Measurements from ENCODE around the gene PDIA6. TPM values are rescaled to one million over a fixed set of nuclear protein-coding genes. Genes with fewer than 3 reads are reported as not detected.

Gene PDIA6
- total and polyA plus RNA-seq, 4 donors: 159 to 348 (median 246) TPM

- Histone ChIP-seq H3K9ac (ENCODE audit: low read depth in 1 of 2, low read length in 2 of 2) (no peak overlapping the region), H3K27ac (ENCODE audit: low read depth in 1 of 2, low read length in 2 of 2) (no peak overlapping the region), H3K4me1 (ENCODE audit: control insufficient read depth in 4 of 4, insufficient read depth in 4 of 4, low read length in 3 of 4) (peaks cover 0 to 2% (median 0%) of the 10 kb centered on the region in 4 donors), H3K27me3 (ENCODE audit: control insufficient read depth in 4 of 4, insufficient read depth in 4 of 4, low read length in 3 of 4) (no peaks in the 10 kb centered on the region), H3K9me3 (ENCODE audit: control insufficient read depth in 4 of 4, low read length in 3 of 4) (no peaks in the 10 kb centered on the region), H3K36me3 (ENCODE audit: control insufficient read depth in 4 of 4, insufficient read depth in 3 of 4, low read depth in 1 of 4, low read length in 3 of 4) (no peaks in the 10 kb centered on the region), H3K4me3 (ENCODE audit: low read depth in 1 of 3, low read length in 3 of 3) (no peak overlapping the region)
- no peak for DNase-seq (ENCODE audit: low spot score)
- 91% methylated on average over 4 of the region's 4 CpGs for WGBS
- TF ChIP-seq HNF4G (IDR thresholded peaks at IDR 0.05): no peak
- TF ChIP-seq YY1 (IDR thresholded peaks at IDR 0.05): no peak
- TF ChIP-seq TAF1 (conservative IDR thresholded peaks at IDR 0.05): no peak
- TF ChIP-seq FOXA1 (IDR thresholded peaks at IDR 0.05): no peak
- no peak for TF ChIP-seq JUND (IDR thresholded peaks at IDR 0.05)
- no peak for TF ChIP-seq RXRA (IDR thresholded peaks at IDR 0.05)
- TF ChIP-seq, protein P1, sequence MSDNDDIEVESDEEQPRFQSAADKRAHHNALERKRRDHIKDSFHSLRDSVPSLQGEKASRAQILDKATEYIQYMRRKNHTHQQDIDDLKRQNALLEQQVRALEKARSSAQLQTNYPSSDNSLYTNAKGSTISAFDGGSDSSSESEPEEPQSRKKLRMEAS (IDR thresholded peaks at IDR 0.05): no peak
- TF ChIP-seq SP1 (IDR thresholded peaks at IDR 0.05): no peak
- TF ChIP-seq GABPA (IDR thresholded peaks at IDR 0.05 in 1 of 2, conservative IDR thresholded peaks at IDR 0.05 in 1 of 2): no peak
These were observed 36.0 kb upstream of the PDIA6 start for GRCh38 chr2:10848541-10848940.

DNA sequence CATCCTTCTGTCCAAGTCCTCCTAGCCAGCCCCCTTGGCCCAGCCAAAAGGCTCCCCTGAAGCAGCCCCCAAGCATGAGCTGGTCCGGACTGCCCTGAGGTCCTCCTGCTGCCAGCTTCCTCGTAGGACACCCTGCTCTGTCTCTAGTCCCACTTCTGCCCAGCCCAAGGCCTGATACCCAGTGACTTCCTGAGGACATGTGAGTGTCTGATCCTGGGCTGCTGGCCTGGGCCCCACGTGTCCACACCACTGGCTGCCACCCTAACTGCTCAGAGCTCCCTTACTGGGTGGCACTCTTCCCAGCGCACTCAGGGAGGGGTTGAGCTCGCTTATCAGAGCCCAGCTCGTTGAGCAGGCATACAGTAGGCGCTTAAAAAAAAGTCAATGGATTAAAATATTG is 34.4 kb upstream of the PDIA6 start:
- H3K4me3 ChIP-seq (ENCODE audit: low read depth in 1 of 3, low read length in 3 of 3): no peak overlapping the region
- TF ChIP-seq SP1 (IDR thresholded peaks at IDR 0.05): no peak
- 84% methylated on average over 7 of the region's 7 CpGs for WGBS
- no peak overlapping the region for H3K9ac ChIP-seq (ENCODE audit: low read depth in 1 of 2, low read length in 2 of 2)
- no peaks in the 10 kb centered on the region for H3K36me3 ChIP-seq (ENCODE audit: control insufficient read depth in 4 of 4, insufficient read depth in 3 of 4, low read depth in 1 of 4, low read length in 3 of 4)
- peaks cover 0 to 2% (median 0%) of the 10 kb centered on the region in 4 donors for H3K4me1 ChIP-seq (ENCODE audit: control insufficient read depth in 4 of 4, insufficient read depth in 4 of 4, low read length in 3 of 4)
- DNase-seq (ENCODE audit: low spot score): no peak
- no peaks in the 10 kb centered on the region for H3K27me3 ChIP-seq (ENCODE audit: control insufficient read depth in 4 of 4, insufficient read depth in 4 of 4, low read length in 3 of 4)
- H3K27ac ChIP-seq (ENCODE audit: low read depth in 1 of 2, low read length in 2 of 2): no peak overlapping the region
- H3K9me3 ChIP-seq (ENCODE audit: control insufficient read depth in 4 of 4, low read length in 3 of 4): peaks cover 0 to 2% (median 0%) of the 10 kb centered on the region in 4 donors

DNA sequence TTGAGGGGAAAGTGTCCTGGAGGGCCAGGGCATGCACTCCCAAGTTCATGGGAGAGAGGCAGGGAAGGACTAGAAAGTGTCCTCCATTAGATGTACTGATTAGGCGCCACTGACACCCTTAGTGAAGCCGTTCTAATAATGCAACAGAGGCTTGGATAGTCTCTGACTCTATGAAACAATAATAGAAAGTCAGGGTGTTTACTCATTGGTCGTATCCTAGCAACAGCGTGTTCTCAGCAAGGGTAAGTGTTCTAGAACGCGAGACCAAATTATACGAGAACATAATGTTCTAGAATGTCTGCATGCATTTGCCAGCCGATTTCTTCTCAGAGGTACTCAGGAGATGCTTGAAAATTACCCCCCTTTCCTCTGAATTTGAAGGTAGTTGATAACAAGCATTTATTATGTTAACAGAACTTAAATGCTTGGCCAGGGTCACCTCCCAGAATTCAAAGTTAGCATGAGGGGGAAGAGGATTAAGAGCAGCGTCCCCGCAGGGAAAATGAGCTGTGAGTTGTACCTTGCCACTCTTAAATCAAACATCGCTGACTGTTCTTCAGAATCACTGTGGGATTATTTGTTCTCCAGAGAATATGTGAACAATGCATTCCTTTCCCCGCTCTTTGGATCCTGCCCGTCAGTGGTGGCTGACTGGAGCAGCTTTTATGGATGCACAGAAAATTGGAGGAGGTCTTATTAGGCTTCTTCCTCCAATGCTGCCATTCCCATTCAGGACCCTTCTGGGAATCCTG is 33.7 kb upstream of the PDIA6 start:
- peaks cover 0 to 2% (median 0%) of the 10 kb centered on the region in 4 donors for H3K4me1 ChIP-seq (ENCODE audit: control insufficient read depth in 4 of 4, insufficient read depth in 4 of 4, low read length in 3 of 4)
- 84% methylated on average over 13 of the region's 13 CpGs for WGBS
- H3K27ac ChIP-seq (ENCODE audit: low read depth in 1 of 2, low read length in 2 of 2): no peak overlapping the region
- H3K9me3 ChIP-seq (ENCODE audit: control insufficient read depth in 4 of 4, low read length in 3 of 4): peaks cover 0 to 9% (median 2%) of the 10 kb centered on the region in 4 donors
- no peak overlapping the region for H3K4me3 ChIP-seq (ENCODE audit: low read depth in 1 of 3, low read length in 3 of 3)
- no peaks in the 10 kb centered on the region for H3K36me3 ChIP-seq (ENCODE audit: control insufficient read depth in 4 of 4, insufficient read depth in 3 of 4, low read depth in 1 of 4, low read length in 3 of 4)
- no peak for DNase-seq (ENCODE audit: low spot score)
- no peak for TF ChIP-seq RXRA (IDR thresholded peaks at IDR 0.05)
- no peak for TF ChIP-seq HNF4A (conservative IDR thresholded peaks at IDR 0.05)
- no peak for TF ChIP-seq YY1 (IDR thresholded peaks at IDR 0.05)
- TF ChIP-seq, protein P1 (IDR thresholded peaks at IDR 0.05): no peak
- TF ChIP-seq SP1 (IDR thresholded peaks at IDR 0.05): no peak
- TF ChIP-seq, protein P2, sequence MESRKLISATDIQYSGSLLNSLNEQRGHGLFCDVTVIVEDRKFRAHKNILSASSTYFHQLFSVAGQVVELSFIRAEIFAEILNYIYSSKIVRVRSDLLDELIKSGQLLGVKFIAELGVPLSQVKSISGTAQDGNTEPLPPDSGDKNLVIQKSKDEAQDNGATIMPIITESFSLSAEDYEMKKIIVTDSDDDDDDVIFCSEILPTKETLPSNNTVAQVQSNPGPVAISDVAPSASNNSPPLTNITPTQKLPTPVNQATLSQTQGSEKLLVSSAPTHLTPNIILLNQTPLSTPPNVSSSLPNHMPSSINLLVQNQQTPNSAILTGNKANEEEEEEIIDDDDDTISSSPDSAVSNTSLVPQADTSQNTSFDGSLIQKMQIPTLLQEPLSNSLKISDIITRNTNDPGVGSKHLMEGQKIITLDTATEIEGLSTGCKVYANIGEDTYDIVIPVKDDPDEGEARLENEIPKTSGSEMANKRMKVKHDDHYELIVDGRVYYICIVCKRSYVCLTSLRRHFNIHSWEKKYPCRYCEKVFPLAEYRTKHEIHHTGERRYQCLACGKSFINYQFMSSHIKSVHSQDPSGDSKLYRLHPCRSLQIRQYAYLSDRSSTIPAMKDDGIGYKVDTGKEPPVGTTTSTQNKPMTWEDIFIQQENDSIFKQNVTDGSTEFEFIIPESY (IDR thresholded peaks at IDR 0.05): no peak
- H3K9ac ChIP-seq (ENCODE audit: low read depth in 1 of 2, low read length in 2 of 2): no peak overlapping the region
- no peaks in the 10 kb centered on the region for H3K27me3 ChIP-seq (ENCODE audit: control insufficient read depth in 4 of 4, insufficient read depth in 4 of 4, low read length in 3 of 4)
